ENCODE results near the gene MYOZ3.

- no peak for TF ChIP-seq EP300 (IDR thresholded peaks at IDR 0.05; ENCODE audit: borderline replicate concordance in 1 of 2, low read depth in 2 of 2, low read length in 2 of 2)
- TF ChIP-seq, protein P1, sequence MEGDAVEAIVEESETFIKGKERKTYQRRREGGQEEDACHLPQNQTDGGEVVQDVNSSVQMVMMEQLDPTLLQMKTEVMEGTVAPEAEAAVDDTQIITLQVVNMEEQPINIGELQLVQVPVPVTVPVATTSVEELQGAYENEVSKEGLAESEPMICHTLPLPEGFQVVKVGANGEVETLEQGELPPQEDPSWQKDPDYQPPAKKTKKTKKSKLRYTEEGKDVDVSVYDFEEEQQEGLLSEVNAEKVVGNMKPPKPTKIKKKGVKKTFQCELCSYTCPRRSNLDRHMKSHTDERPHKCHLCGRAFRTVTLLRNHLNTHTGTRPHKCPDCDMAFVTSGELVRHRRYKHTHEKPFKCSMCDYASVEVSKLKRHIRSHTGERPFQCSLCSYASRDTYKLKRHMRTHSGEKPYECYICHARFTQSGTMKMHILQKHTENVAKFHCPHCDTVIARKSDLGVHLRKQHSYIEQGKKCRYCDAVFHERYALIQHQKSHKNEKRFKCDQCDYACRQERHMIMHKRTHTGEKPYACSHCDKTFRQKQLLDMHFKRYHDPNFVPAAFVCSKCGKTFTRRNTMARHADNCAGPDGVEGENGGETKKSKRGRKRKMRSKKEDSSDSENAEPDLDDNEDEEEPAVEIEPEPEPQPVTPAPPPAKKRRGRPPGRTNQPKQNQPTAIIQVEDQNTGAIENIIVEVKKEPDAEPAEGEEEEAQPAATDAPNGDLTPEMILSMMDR (IDR thresholded peaks at IDR 0.05; ENCODE audit: control extremely low read depth in 1 of 3, insufficient read depth in 1 of 3, low read depth in 1 of 3, low read length in 3 of 3): no peak
- no peak for TF ChIP-seq JUN (IDR thresholded peaks at IDR 0.05; ENCODE audit: low read depth, low read length)
- TF ChIP-seq NANOG (IDR thresholded peaks at IDR 0.05; ENCODE audit: insufficient read depth, low read depth, low read length, poor library complexity, severe bottlenecking): no peak
- no peak for TF ChIP-seq TCF12 (IDR thresholded peaks at IDR 0.05; ENCODE audit: low read depth, low read length)
- TF ChIP-seq POLR2A (IDR thresholded peaks at IDR 0.05; ENCODE audit: control extremely low read depth in 1 of 2, low read depth in 2 of 2, low read length in 2 of 2): no peak
- TF ChIP-seq TAF7 (optimal IDR thresholded peaks at IDR 0.05; ENCODE audit: borderline replicate concordance, low read depth, low read length): no peak
- TF ChIP-seq SP1 (IDR thresholded peaks at IDR 0.05; ENCODE audit: low read depth, low read length): no peak
- no peak for TF ChIP-seq JUND (IDR thresholded peaks at IDR 0.05; ENCODE audit: low read length)
- TF ChIP-seq EZH2 (IDR thresholded peaks at IDR 0.05; ENCODE audit: low read depth, low read length, severe bottlenecking): no peak
Measured at GRCh38 chr5:150625164-150625535, 35.9 kb upstream of the MYOZ3 start.
